Activated CD4-positive, CD25-positive, alpha-beta regulatory T cell treated with anti-CD3 and anti-CD28 coated beads, Interleukin-2, amount 50 U/mL, for 24 hours (primary cell): Measurements from ENCODE around the gene TMEM72.

Experiments
- ATAC-seq, 2 donors: fragments of 150-1000 bp; cut with Tn5 transposase; one replicate each; pipeline ENCODE4 v1.10.0; 2021; ENCODE audit warnings: mild to moderate bottlenecking in 1 of 2, moderate library complexity in 1 of 2

The TMEM72 gene

DNA sequence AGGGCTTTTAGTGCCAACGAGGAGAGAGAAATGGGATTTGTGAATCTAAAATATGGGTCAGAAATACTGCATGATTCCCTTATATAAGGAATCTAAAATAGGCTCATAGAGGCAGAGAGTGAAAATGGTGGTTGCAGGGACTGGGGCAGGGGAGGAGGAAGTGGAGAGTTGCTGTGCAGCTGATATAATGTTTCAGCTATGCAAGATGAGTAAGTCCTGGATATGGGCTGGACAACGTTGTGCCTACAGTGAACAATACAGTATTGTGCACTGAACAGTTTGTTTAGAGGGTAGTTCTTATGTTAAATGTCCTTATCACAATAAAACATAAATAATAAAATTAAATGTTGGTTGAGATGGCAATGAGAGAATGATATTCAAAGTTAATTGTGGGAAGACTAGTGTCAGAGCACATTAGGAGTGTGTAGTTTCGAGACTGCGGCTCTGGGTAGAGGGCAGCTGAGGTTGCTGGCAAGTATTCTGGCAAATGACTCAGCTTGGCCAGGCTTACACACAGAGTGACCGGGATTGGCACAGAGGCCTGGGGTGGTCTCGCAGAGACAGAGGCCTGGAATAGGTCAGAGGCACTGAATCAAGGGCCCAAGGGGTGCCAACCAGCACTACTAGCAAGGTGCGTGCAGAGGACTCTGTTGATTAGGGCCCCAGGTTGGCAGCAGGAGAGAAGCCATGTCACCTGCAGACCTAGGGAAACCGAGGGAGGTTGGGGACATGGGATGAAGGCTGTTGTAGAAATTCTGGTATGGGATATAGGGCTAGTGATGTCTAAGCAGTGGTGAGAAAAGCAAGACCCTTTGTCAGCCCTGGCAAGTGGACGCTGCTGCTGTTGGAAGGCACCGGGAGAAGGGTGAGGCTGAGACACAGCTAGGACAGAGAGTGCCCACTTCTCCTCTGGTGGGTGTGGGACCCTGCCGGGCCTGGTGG lies 70.3 kb downstream of the TMEM72 start:
- ATAC-seq: no peak

DNA sequence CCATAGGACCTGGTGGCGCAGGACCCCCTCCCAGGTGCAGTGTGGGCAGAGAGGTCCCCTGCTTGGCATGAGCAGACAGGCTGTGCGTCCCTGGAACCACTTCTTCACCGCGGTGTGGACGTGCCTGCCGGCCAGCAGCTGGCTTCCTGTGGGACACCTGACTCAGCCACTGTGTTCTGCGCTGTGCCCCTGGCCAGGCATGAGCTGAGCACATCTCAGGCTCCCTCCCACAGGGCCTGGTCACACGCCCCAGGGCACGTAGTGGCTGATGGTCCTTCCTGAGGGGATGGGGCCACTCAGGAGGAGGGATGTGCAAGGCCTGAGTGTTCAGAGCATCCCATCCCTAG lies 71.0 kb downstream of the TMEM72 start:
- ATAC-seq: no peak

DNA sequence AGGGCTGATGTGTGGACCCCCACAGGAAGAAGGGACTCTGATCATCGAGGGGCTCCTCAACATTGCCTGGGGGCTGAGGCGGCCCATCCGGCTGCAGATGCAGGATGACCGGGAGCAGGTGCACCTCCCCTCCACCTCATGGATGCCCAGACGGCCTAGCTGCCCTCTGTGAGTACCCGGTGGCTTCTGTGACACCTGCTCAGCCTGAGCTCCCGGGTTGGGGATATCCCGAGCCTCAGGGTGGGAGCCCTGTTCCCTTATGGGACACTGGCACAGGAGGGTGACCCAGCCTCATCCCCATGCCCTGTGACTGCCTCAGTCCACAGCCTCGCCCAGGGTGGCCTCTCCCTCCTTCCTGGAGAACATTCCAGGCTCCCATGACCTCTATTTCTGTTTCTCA lies 71.4 kb downstream of the TMEM72 start:
- no peak for ATAC-seq

DNA sequence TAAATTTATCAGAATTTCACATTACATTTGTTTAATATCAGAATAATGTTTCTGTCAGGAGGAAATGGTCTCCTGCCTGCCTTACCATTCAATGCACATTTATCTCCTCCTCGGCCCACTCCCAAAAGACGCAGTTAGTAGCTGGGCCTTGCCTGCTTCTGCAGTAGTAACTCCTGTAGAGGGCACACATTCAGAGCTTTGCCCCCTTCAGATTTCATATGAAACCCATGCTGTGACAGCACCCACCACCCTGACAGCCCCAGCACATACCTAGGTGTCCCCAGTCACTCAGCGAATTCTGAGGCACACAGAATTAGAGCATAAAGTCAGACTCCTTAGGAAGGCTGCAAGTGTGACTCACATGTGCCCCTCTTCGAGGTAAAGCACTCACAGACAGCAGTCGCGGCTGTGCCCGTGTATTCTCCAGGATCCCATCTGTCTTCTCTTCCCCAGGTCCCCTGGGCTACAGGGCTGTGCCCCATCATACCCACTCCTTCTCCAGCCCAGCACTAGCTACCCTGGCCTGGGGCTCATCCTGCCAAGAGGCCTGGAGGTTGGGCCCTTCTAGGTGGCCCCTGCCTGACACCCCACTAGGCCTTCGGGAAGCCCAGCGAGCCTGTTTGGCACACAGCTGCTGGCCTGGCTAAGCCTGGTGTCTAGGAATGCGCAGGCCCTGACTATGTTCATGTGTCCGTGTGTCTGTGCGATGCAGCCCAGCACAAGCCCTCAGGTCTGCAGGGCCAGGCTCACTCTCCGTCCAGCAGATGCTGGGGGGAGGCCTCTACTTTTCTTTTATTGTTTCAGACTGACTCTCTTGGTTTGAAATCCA lies 72.1 kb downstream of the TMEM72 start:
- no peak for ATAC-seq

DNA sequence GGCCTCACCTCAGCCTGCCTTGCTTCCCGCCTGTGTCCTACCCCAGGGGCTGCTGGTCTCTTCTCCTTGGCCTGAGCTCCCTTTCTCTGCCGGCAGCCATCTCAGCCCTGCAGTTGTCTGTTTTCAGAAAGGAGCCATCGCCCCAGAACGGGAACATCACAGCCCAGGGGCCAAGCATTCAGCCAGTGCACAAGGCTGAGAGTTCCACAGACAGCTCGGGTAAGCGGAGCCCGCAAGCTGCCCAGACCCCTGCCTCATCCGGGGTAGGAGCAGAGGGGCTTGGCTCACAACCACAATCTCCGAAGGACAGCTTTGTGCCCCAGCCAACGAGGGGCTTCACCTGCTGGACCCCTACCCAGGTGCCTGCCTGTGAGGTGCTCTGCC lies 72.8 kb downstream of the TMEM72 start:
- ATAC-seq: no peak

DNA sequence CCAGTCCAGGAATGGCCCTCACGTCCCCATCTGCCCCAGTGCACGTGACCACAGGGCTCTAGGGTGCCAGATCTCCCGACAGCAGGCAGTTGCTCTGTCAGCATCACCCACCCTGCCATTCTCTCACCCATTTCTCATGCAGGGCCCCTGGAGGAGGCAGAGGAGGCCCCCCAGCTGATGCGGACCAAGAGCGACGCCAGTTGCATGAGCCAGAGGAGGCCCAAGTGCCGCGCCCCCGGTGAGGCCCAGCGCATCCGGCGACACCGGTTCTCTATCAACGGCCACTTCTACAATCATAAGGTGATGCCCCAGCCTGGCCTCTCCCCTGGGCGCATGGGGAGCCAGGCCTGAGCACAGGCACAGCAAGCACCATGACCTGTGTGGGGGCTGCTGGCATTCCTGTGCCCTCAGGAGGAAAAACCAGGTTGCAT lies 73.5 kb downstream of the TMEM72 start:
- no peak for ATAC-seq

DNA sequence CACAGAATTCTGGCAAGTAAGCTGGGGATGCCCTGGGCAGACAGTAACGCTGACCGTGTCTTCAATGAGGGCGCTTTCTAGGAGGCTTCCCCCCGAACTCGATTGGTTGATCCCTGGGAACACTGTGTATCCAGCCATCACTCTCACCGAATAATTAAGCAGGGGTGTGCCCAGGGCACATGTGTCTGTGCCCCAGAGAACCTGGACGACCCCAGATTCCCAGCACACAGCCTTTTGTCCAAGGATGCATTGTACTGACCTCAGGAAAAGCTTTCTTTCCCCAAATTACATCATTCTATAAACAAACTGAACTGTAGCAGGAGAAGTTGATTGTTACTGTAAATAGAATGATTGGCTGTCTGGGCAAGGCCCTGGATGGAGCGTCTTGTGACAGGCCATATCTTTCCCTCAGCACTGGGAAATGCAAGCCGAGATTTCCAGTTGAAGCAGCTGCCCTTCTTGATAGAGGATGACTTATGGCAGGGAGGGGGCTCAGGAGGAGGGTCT lies 74.1 kb downstream of the TMEM72 start:
- no peak for ATAC-seq

DNA sequence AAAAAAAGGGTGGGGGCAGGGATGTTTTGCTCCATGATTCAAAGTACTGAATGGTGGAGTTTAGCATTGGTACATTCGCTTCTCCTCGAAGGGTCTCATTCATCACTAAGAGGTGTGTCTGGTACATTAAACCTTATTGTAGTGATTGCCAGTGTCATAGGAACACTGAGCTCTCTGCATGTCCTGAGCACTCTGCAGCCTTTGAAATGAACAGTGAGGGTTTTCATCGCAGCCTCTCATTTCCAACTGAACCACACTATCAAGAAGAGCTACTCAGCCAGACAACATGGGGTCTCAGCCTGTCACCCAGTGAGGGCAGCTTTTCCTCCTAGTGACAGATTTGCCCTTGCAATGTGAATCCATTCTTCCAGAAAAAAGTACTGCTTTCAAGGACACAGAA lies 75.0 kb downstream of the TMEM72 start:
- no peak for ATAC-seq
